Thyroid gland (tissue), 4 donors: ENCODE measurements around the gene DNAH10.

Experiments used
- CTCF ChIP-seq, 6 experiments: fragments of 200-600 bp in 3 of 6; fragments of 450-650 bp in 3 of 6; sonication (generic) in 3 of 6; IDR thresholded peaks; one replicate each; pipeline ENCODE4 v1.5.1; 2016 to 2019; ENCODE audit warnings: antibody characterized with exemption in 6 of 6, mild to moderate bottlenecking in 2 of 6, inconsistent platforms in 1 of 6, moderate library complexity in 1 of 6
- POLR2A ChIP-seq, 2 donors: fragments of 450-650 bp; IDR thresholded peaks; one replicate each; pipeline ENCODE4 v1.6.1; 2017; ENCODE audit warnings: antibody characterized with exemption in 2 of 2, mild to moderate bottlenecking in 2 of 2, moderate library complexity in 1 of 2

- TF ChIP-seq POLR2A (IDR thresholded peaks at IDR 0.05) (no peak), CTCF (IDR thresholded peaks at IDR 0.05) (no peak)
Measured at GRCh38 chr12:123934829-123935228, 172.7 kb downstream of the DNAH10 start.
